CD14-positive monocyte (primary cell): Measurements from ENCODE around the gene CHKA. TPM values are rescaled to one million over a fixed set of nuclear protein-coding genes. Genes with fewer than 3 reads are reported as not detected.

Experiments used
- DNase-seq, 3 donors: peaks; one replicate each; pipeline ENCODE4 v3.0.0-alpha.2; 2011 to 2022
- H2AFZ ChIP-seq: 2 replicates; pipeline ENCODE4 v1.6.0; 2012; ENCODE audit warnings: mild to moderate bottlenecking, low read depth, low read length, inconsistent platforms; ENCODE audit not compliant: insufficient read depth, poor library complexity, severe bottlenecking
- H3K27ac ChIP-seq, 2 donors: 1 replicate in 1 of 2; 2 replicates in 1 of 2; pipeline ENCODE4 v1.5.1; 2012 to 2013; ENCODE audit warnings: low read length in 2 of 2, control low read depth in 1 of 2, inconsistent platforms in 1 of 2, low read depth in 1 of 2, mild to moderate bottlenecking in 1 of 2
- H3K27me3 ChIP-seq, 2 donors: one replicate each; pipeline versions ENCODE4 v1.6.0 to v1.6.1; 2011 to 2013; ENCODE audit warnings: low read length in 2 of 2; ENCODE audit not compliant: control insufficient read depth in 2 of 2, insufficient read depth in 2 of 2
- H3K36me3 ChIP-seq, 2 donors: replicated peaks in 1 of 2; 1 replicate in 1 of 2; 2 replicates in 1 of 2; pipeline versions ENCODE4 v1.5.1 to v1.6.1; 2012 to 2013; ENCODE audit warnings: low read length in 2 of 2, control low read depth in 1 of 2, inconsistent platforms in 1 of 2, mild to moderate bottlenecking in 1 of 2; ENCODE audit not compliant: insufficient read depth in 2 of 2, control insufficient read depth in 1 of 2
- H3K4me1 ChIP-seq, 2 donors: 1 replicate in 1 of 2; 2 replicates in 1 of 2; pipeline versions ENCODE4 v1.5.1 to v1.6.1; 2012 to 2013; ENCODE audit warnings: low read length in 2 of 2, control low read depth in 1 of 2, inconsistent platforms in 1 of 2, mild to moderate bottlenecking in 1 of 2, moderate library complexity in 1 of 2; ENCODE audit not compliant: insufficient read depth in 2 of 2, control insufficient read depth in 1 of 2
- H3K4me2 ChIP-seq: replicated peaks from 2 replicates; pipeline ENCODE3; 2012; ENCODE audit warnings: low read length, moderate library complexity, mild to moderate bottlenecking; ENCODE audit not compliant: poor library complexity, severe bottlenecking; ENCODE audit errors: extremely low read depth
- H3K4me3 ChIP-seq, 3 experiments: fragments of 200-600 bp in 1 of 3; sonication (generic) in 1 of 3; replicated peaks in 1 of 3; 1 replicate in 2 of 3; 2 replicates in 1 of 3; pipeline ENCODE4 v1.5.1; 2011 to 2013; ENCODE audit warnings: low read length in 3 of 3, mild to moderate bottlenecking in 3 of 3, control low read depth in 2 of 3, low read depth in 2 of 3, inconsistent platforms in 1 of 3, moderate library complexity in 1 of 3
- H3K79me2 ChIP-seq: 2 replicates; pipeline ENCODE4 v1.6.0; 2012; ENCODE audit warnings: mild to moderate bottlenecking, control low read depth, inconsistent platforms, low read length, moderate library complexity; ENCODE audit not compliant: insufficient read depth
- H3K9ac ChIP-seq: 2 replicates; pipeline ENCODE4 v1.6.0; 2017; ENCODE audit warnings: low read length, mild to moderate bottlenecking; ENCODE audit not compliant: insufficient read depth, poor library complexity, severe bottlenecking
- H3K9me3 ChIP-seq, 2 donors: replicated peaks in 1 of 2; 1 replicate in 1 of 2; 2 replicates in 1 of 2; pipeline versions ENCODE4 v1.5.1 to v1.6.1; 2012 to 2013; ENCODE audit warnings: low read length in 2 of 2, control low read depth in 1 of 2; ENCODE audit not compliant: control insufficient read depth in 1 of 2, insufficient read depth in 1 of 2
- H4K20me1 ChIP-seq: 2 replicates; pipeline ENCODE4 v1.6.0; 2012; ENCODE audit warnings: mild to moderate bottlenecking, low read length, control low read depth, moderate library complexity; ENCODE audit not compliant: insufficient read depth
- H3K27ac Mint-ChIP-seq, 7 donors: one replicate each; pipeline ENCODE4 v1.8.0; 2020; ENCODE audit warnings: mild to moderate bottlenecking in 7 of 7, mixed read lengths in 7 of 7, moderate library complexity in 6 of 7, inconsistent platforms in 2 of 7
- H3K27me3 Mint-ChIP-seq, 3 donors: one replicate each; pipeline ENCODE4 v1.8.0; 2021 to 2022; ENCODE audit warnings: low read depth in 3 of 3, mild to moderate bottlenecking in 3 of 3, mixed read lengths in 3 of 3, moderate library complexity in 3 of 3, inconsistent platforms in 1 of 3
- H3K36me3 Mint-ChIP-seq, 2 donors: one replicate each; pipeline ENCODE4 v1.8.0; 2020; ENCODE audit warnings: mixed read lengths in 2 of 2, inconsistent platforms in 1 of 2, mild to moderate bottlenecking in 1 of 2
- H3K4me1 Mint-ChIP-seq: one replicate; pipeline ENCODE4 v1.8.0; 2020; ENCODE audit warnings: mild to moderate bottlenecking, mixed read lengths
- H3K4me3 Mint-ChIP-seq, 2 donors: one replicate each; pipeline ENCODE4 v1.8.0; 2020; ENCODE audit warnings: mild to moderate bottlenecking in 2 of 2, mixed read lengths in 2 of 2, moderate library complexity in 1 of 2
- H3K9me3 Mint-ChIP-seq, 7 donors: one replicate each; pipeline ENCODE4 v1.8.0; 2020 to 2022; ENCODE audit warnings: mixed read lengths in 7 of 7, mild to moderate bottlenecking in 6 of 7, moderate library complexity in 6 of 7, inconsistent platforms in 2 of 7
- WGBS: methylation state at CpG from one replicate; pipeline ENCODE4 v1.1.5; 2013; ENCODE audit warnings: missing lambda C conversion rate; ENCODE audit not compliant: insufficient coverage; 5-methylcytosine and 5-hydroxymethylcytosine counted together
- intact Hi-C, 2 donors: fragments of 100-400 bp; cut with micrococcal nuclease; formaldehyde crosslinking; loops; one replicate each; pipeline versions ENCODE4 v1.15.0 to v1.15.1; 2023
- polyA plus RNA-seq, 3 donors: library from polyadenylated mRNA; depleted of rRNA in 1 of 3; unstranded in 2 of 3; stranded (reverse) in 1 of 3; fragments of 300-500 nt in 2 of 3; fragments of >200 nt in 1 of 3; fragmentation: Illumina TruSeq in 2 of 3; gene quantifications; 1 replicate in 2 of 3; 2 replicates in 1 of 3; pipeline ENCODE4 v1.2.3, GENCODE V29; 2012 to 2021
- TF ChIP-seq, protein P1 (sequence below): fragments of 200-600 bp; IDR thresholded peaks from one replicate; pipeline ENCODE4 v1.8.0; 2022; ENCODE audit warnings: antibody characterized with exemption, mild to moderate bottlenecking

CHKA gene
- polyA plus RNA-seq, 3 donors, result 2.8 to 20.9 (median 5.7) TPM

DNA sequence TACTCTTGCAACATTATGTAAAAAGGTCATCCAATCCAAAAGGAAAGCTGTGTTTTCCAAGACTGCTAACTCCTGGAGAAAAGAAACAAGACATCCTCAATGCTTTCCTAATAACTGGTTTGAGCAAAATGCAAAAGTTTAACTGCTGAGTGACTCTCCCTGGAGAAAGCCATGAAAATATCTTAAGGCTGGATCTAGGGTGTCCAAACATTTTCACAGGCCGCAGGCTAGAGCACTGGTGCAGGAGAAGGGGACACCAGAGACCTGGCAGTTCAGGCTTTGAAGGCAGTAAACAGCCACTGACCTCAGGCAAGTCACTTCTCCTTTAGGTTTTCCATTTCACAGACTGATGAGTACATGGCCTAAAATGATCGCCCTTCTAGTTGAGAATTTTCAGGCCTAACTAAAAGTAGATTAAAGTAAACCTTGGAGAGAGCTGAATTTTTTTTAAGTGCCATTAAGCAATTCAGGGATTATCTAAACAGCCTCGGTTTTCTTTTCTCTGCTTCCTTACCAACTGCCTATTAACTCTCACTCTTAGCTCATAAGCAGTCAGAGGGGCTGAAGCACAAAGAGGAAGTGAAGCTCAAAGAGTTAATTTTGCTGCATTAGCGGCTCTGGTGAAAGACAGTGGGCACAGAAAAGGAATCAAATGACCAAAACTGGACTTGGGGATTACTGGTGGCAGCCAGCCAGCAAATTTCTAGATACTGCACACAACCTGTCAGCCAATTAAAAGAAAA is 2.3 kb downstream of the CHKA start:
- Histone ChIP-seq H3K9ac (no peak overlapping the region), H2AFZ (no peak overlapping the region), H4K20me1 (peaks cover 60% of the 10 kb centered on the region), H3K4me2 (peak overlapping the region; percentile 78), H3K27me3 (no peaks in the 10 kb centered on the region), H3K36me3 (no peaks in the 10 kb centered on the region), H3K79me2 (peaks cover 58% of the 10 kb centered on the region), H3K27ac (peak overlapping the region; percentile 57 to 73), H3K4me3 (peak overlapping the region in 2 of 3 experiments; percentile 32 to 77), H3K4me1 (peaks cover 45 to 52% of the 10 kb centered on the region in 2 donors), H3K9me3 (no peaks in the 10 kb centered on the region)
- intact Hi-C loops, result no loop called here
- Mint-ChIP-seq H3K36me3 (peaks cover 9 to 17% of the 10 kb centered on the region in 2 donors), H3K27ac (peak overlapping the region; percentile 81 to 88 (median 84)), H3K9me3 (no peaks in the 10 kb centered on the region), H3K4me3 (peak overlapping the region; percentile 87 to 92), H3K27me3 (peaks cover 2 to 3% (median 2%) of the 10 kb centered on the region in 3 donors), H3K4me1 (peaks cover 54% of the 10 kb centered on the region)
- peak; percentile 49 to 64 (median 62) for DNase-seq
- 15% methylated on average over 2 of the region's 4 CpGs for WGBS
- TF ChIP-seq, protein P1, sequence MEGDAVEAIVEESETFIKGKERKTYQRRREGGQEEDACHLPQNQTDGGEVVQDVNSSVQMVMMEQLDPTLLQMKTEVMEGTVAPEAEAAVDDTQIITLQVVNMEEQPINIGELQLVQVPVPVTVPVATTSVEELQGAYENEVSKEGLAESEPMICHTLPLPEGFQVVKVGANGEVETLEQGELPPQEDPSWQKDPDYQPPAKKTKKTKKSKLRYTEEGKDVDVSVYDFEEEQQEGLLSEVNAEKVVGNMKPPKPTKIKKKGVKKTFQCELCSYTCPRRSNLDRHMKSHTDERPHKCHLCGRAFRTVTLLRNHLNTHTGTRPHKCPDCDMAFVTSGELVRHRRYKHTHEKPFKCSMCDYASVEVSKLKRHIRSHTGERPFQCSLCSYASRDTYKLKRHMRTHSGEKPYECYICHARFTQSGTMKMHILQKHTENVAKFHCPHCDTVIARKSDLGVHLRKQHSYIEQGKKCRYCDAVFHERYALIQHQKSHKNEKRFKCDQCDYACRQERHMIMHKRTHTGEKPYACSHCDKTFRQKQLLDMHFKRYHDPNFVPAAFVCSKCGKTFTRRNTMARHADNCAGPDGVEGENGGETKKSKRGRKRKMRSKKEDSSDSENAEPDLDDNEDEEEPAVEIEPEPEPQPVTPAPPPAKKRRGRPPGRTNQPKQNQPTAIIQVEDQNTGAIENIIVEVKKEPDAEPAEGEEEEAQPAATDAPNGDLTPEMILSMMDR, result no peak

DNA sequence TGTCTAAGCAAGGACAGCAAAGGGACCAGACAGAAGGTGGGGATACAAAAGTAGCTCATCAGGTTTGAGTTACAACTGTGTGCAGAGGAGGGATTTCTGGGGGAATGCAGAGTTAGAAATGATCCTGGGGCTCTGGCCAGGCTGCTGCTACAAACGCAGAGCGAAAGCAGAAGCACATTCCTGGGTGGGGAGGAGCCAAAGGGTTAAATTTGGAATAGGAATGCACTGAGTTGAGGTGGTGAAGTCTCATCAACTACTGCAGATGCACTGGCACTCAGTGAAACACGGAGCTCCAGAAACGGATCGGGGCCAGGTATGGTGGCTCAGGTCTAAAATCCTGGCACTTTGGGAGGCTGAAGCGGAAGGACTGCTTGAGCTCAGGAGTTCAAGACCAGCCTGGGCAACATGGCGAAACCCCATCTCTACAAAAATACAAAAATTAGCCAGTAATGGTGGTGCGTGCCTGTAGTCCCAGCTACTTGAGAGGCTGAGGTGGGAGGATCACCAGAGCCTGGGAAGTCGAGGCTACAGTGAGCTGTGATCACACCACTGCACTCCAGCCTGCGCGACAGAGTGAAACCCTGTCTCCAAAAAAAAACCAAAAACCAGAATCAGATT is 3.2 kb downstream of the CHKA start:
- 94% methylated on average over 3 of the region's 11 CpGs for WGBS
- Mint-ChIP-seq H3K27me3 (peaks cover 0 to 2% (median 0%) of the 10 kb centered on the region in 3 donors), H3K36me3 (peaks cover 9 to 17% of the 10 kb centered on the region in 2 donors), H3K4me3 (no peak overlapping the region), H3K9me3 (no peaks in the 10 kb centered on the region), H3K27ac (peak overlapping the region in 4 of 7 donors; percentile 45 to 86 (median 83)), H3K4me1 (peaks cover 54% of the 10 kb centered on the region)
- Histone ChIP-seq H3K27ac (no peak overlapping the region), H3K4me3 (no peak overlapping the region), H3K36me3 (no peaks in the 10 kb centered on the region), H3K9ac (no peak overlapping the region), H2AFZ (no peak overlapping the region), H3K27me3 (no peaks in the 10 kb centered on the region), H3K4me2 (peak overlapping the region; percentile 78), H3K9me3 (no peaks in the 10 kb centered on the region), H3K4me1 (peaks cover 45 to 52% of the 10 kb centered on the region in 2 donors), H4K20me1 (peaks cover 60% of the 10 kb centered on the region), H3K79me2 (peaks cover 66% of the 10 kb centered on the region)
- intact Hi-C loops, result no loop called here
- TF ChIP-seq, protein P1, result no peak
- no peak for DNase-seq
